PC-9 (cell line): ENCODE data around the gene ACYP2. TPM values are rescaled to one million over a fixed set of nuclear protein-coding genes. Genes with fewer than 3 reads are reported as not detected.

Source experiments
- BruUV-seq: library from RNA; stranded (reverse); fragments of 400-500 nt; replicated peaks from 2 replicates; lab custom pipeline; 2021; lab: Mats Ljungman, UMichigan
- CTCF ChIA-PET: fragments of 300-600 bp; sonication (Branson Sonifier 250); formaldehyde crosslinking; loops from one replicate; lab custom pipeline; 2022; ENCODE audit warnings: antibody characterized with exemption; lab: Charles Lee
- POLR2A ChIA-PET: fragments of 300-600 bp; sonication (Branson Sonifier 250); formaldehyde crosslinking; loops from one replicate; lab custom pipeline; 2022; ENCODE audit warnings: antibody characterized with exemption; ENCODE audit not compliant: unreplicated experiment; lab: Charles Lee
- DNase-seq, 2 experiments: peaks; one replicate each; pipeline versions ENCODE4 v3.0.0 to v3.0.0-alpha.2; 2015 to 2022; ENCODE audit warnings: mixed read lengths in 1 of 2
- H2AFZ ChIP-seq: fragments of 200-600 bp; sonication (generic); 2 replicates; pipeline ENCODE4 v1.8.1; 2017; ENCODE audit warnings: antibody characterized with exemption
- H3F3A ChIP-seq: fragments of 200-600 bp; sonication (generic); 2 replicates; pipeline ENCODE4 v1.8.1; 2017; ENCODE audit warnings: antibody characterized with exemption, mild to moderate bottlenecking, low read depth; ENCODE audit not compliant: insufficient read depth
- H3K27ac ChIP-seq: fragments of 200-600 bp; sonication (generic); 2 replicates; pipeline ENCODE4 v1.6.1; 2016; ENCODE audit warnings: mixed run types
- H3K27me3 ChIP-seq: fragments of 200-600 bp; sonication (generic); 2 replicates; pipeline ENCODE4 v1.6.1; 2016; ENCODE audit warnings: low read depth, mixed run types; ENCODE audit not compliant: insufficient read depth
- H3K36me3 ChIP-seq: fragments of 200-600 bp; sonication (generic); 2 replicates; pipeline ENCODE4 v1.6.1; 2016; ENCODE audit warnings: low read depth, mixed run types
- H3K4me1 ChIP-seq: fragments of 200-600 bp; sonication (generic); replicated peaks from 2 replicates; pipeline ENCODE4 v1.6.1; 2016; ENCODE audit warnings: mixed run types; ENCODE audit not compliant: insufficient read depth
- H3K4me2 ChIP-seq: fragments of 200-600 bp; sonication (generic); 2 replicates; pipeline ENCODE4 v1.6.1; 2017; ENCODE audit warnings: mixed run types
- H3K4me3 ChIP-seq: fragments of 200-600 bp; sonication (generic); 2 replicates; pipeline ENCODE4 v1.6.1; 2016; ENCODE audit warnings: mixed run types
- H3K79me2 ChIP-seq: fragments of 200-600 bp; sonication (generic); 2 replicates; pipeline ENCODE4 v1.6.1; 2017; ENCODE audit warnings: low read depth, mixed run types
- H3K9me2 ChIP-seq: fragments of 200-600 bp; sonication (generic); 2 replicates; pipeline ENCODE4 v1.8.1; 2017; ENCODE audit warnings: mild to moderate bottlenecking; ENCODE audit not compliant: insufficient read depth
- H3K9me3 ChIP-seq: fragments of 200-600 bp; sonication (generic); 2 replicates; pipeline ENCODE4 v1.8.1; 2016; ENCODE audit warnings: low read depth; ENCODE audit not compliant: insufficient read depth
- H4K20me1 ChIP-seq: fragments of 200-600 bp; sonication (generic); 2 replicates; pipeline ENCODE4 v1.8.1; 2017; ENCODE audit not compliant: insufficient read depth
- EZH2 ChIP-seq: fragments of 200-600 bp; sonication (generic); IDR thresholded peaks from 2 replicates; pipeline ENCODE4 v1.8.0; 2017; ENCODE audit warnings: antibody characterized with exemption, low read depth
- intact Hi-C: fragments of 100-400 bp; cut with micrococcal nuclease; formaldehyde crosslinking; loops from one replicate; pipeline ENCODE4 v1.10.0; 2022; ENCODE audit not compliant: unreplicated experiment
- total RNA-seq: library from RNA; stranded (reverse); gene quantifications from 2 replicates; pipeline ENCODE4 v1.2.3, GENCODE V29; 2021
- TF ChIP-seq, protein P1 (sequence below): fragments of 200-600 bp; sonication (generic); conservative IDR thresholded peaks from 2 replicates; pipeline ENCODE4 v1.6.1; 2017; ENCODE audit warnings: mixed run types, antibody characterized with exemption, mild to moderate bottlenecking, moderate library complexity

The ACYP2 gene
- total RNA-seq, 1 experiment from 2014 or later: 25.9 TPM

DNA sequence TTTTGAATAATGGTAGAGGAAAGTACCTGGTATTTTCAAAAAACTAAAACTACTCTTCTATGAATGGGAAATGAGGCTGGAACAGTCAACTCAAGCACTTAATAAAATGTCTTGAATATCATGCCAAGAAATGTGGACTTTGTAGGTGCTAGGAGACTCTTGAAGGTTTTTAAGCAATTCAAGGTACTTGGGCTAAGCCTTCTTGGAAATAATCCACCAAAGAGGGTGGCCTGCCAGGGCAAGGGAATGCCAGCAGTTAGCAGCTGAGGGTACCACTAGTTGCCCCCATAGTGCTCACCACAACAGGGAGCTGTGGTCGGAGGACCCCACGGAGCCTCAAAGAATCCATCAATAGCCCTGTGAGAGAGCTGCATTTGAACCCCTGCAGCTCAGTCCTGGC is 14.6 kb upstream of the ACYP2 start:
- Histone ChIP-seq H3K9me2 (no peaks in the 10 kb centered on the region), H3K36me3 (no peaks in the 10 kb centered on the region), H4K20me1 (no peaks in the 10 kb centered on the region), H3K4me2 (no peak overlapping the region), H2AFZ (no peak overlapping the region), H3K27ac (no peak overlapping the region), H3K27me3 (no peaks in the 10 kb centered on the region), H3K4me3 (no peak overlapping the region), H3K9me3 (0 out of 2 replicates have a peak, but pooled peaks cover 5% of the 10 kb centered on the region), H3F3A (peaks cover 4% of the 10 kb centered on the region; the same call in 1 of the 2 replicates), H3K79me2 (no peaks in the 10 kb centered on the region), H3K4me1 (peaks cover 21% of the 10 kb centered on the region)
- DNase-seq: no peak
- intact Hi-C loops: loop anchor here (5.0 kb wide), 1 partner anchor 128 kb away; the partner anchor contains the start of gene PSME4
- BruUV-seq: no TSS peak
- TF ChIP-seq EZH2: no peak
- TF ChIP-seq, protein P1, sequence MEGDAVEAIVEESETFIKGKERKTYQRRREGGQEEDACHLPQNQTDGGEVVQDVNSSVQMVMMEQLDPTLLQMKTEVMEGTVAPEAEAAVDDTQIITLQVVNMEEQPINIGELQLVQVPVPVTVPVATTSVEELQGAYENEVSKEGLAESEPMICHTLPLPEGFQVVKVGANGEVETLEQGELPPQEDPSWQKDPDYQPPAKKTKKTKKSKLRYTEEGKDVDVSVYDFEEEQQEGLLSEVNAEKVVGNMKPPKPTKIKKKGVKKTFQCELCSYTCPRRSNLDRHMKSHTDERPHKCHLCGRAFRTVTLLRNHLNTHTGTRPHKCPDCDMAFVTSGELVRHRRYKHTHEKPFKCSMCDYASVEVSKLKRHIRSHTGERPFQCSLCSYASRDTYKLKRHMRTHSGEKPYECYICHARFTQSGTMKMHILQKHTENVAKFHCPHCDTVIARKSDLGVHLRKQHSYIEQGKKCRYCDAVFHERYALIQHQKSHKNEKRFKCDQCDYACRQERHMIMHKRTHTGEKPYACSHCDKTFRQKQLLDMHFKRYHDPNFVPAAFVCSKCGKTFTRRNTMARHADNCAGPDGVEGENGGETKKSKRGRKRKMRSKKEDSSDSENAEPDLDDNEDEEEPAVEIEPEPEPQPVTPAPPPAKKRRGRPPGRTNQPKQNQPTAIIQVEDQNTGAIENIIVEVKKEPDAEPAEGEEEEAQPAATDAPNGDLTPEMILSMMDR: no peak
- POLR2A ChIA-PET: interaction anchor here (0.6 kb wide), 1 partner anchor 472 kb away, joined by 4 read pairs; no protein-coding TSS in a partner anchor
- CTCF ChIA-PET: no interaction called here

DNA sequence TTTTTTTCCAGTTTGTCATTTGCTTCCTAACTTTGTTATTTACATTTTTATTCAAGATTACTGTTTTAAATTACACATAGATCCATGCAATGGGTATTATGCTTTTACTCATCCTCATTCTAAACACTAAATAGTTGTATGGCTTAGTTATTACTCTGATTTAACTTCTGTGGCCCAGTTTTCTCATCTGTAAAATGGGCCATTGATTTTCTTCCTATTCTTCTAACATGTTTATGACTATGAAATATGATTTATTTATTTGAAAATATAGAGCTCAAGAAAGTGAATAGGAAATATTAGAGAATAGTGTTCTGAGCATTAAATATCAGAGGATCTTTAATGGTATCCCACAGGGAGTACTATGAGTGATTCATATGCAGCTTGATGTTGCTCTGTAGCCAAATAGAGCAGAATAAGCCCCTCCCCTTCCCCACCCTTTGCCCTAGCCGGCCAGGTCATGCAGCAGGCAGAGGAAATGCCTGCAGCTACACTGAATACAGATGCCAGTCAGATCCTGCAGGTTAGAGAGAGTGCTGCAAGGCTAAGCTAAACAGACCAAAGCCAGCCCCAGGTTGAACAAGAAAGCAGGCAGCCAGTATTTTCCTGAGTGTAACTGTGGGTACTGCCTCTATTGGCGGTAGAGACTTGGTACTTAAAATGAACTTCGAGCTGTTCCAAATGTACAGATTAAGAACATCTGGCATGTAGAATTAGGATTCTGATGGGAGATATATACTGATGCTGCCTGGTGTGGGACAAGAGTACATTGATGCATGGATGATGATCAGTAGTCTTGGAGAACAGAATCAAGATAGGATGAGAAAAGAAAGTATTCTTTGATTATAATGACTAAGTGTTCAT is 11.7 kb upstream of the ACYP2 start:
- Histone ChIP-seq H3K4me2 (peak overlapping the region; percentile 51), H3K9me2 (no peaks in the 10 kb centered on the region), H3K9me3 (0 out of 2 replicates have a peak, but pooled peaks cover 5% of the 10 kb centered on the region), H3K27me3 (no peaks in the 10 kb centered on the region), H3K27ac (peak overlapping the region; percentile 14; the same call in 1 of the 2 replicates), H3K4me1 (peaks cover 21% of the 10 kb centered on the region), H4K20me1 (no peaks in the 10 kb centered on the region), H3K36me3 (no peaks in the 10 kb centered on the region), H3K79me2 (no peaks in the 10 kb centered on the region), H3F3A (peaks cover 4% of the 10 kb centered on the region; the same call in 1 of the 2 replicates), H3K4me3 (no peak overlapping the region), H2AFZ (no peak overlapping the region)
- peak; percentile 83 to 92 for DNase-seq
- ChIA-PET POLR2A (interaction anchor here (0.5 to 0.6 kb wide), 3 partner anchors 476 to 1416 kb away, joined by 3 to 5 read pairs (median 3); partner anchors contain the start of gene CFAP36), CTCF (no interaction called here)
- no TSS peak for BruUV-seq
- TF ChIP-seq EZH2: no peak
- TF ChIP-seq, protein P1: no peak; the same call in 1 of the 2 replicates
- intact Hi-C loops: loop anchor here (5.0 kb wide), 1 partner anchor 131 kb away; the partner anchor contains the start of gene PSME4

DNA sequence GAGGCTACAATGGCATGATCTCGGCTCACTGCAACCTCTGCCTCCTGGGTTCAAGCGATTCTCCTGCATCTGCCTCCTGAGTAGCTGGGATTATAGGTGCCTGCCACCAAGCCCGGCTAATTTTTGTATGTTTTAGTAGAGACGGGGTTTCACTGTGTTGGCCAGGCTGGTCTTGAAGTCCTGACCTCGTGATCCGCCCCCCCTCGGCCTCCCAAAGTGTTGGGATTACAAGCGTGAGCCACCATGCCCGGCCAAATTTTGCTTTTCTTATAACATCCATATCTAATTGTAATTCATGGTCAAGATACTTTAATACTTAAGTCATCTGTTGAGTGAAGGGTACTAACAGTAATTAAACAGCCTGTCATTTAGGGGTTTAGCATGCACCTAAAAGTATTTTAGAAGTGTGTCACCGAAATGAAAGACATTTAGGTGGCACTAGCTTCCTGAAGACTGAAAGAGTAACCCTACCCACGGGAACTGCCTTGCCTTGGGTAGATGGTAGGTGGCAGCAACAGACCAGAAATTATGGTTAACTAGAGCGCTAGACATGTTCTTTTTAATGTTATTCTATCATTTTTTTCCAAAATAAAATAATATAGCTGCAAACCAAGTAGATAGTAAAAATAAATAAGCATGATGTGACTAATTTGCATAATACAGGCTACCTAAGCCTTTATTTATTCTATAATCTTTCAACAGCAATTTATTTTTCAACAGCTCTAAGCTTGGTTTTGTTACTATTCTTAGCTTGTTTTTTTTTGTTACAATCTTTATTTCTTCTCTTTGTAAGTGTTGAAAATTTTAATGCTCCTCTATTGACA is 8.6 kb upstream of the ACYP2 start:
- Histone ChIP-seq H3K27ac (no peak overlapping the region), H3F3A (peaks cover 4% of the 10 kb centered on the region; the same call in 1 of the 2 replicates), H3K9me2 (no peaks in the 10 kb centered on the region), H3K36me3 (no peaks in the 10 kb centered on the region), H3K4me1 (peaks cover 21% of the 10 kb centered on the region), H3K9me3 (0 out of 2 replicates have a peak, but pooled peaks cover 5% of the 10 kb centered on the region), H3K4me2 (peak overlapping the region; percentile 48), H3K4me3 (no peak overlapping the region), H3K27me3 (no peaks in the 10 kb centered on the region), H3K79me2 (no peaks in the 10 kb centered on the region), H4K20me1 (no peaks in the 10 kb centered on the region), H2AFZ (no peak overlapping the region)
- peak; percentile 51 to 63 for DNase-seq
- ChIA-PET CTCF (interaction anchor here (0.5 to 2.1 kb wide), 8 partner anchors 54 to 1449 kb away, joined by 3 to 11 read pairs (median 4); no protein-coding TSS in a partner anchor), POLR2A (interaction anchor here (0.6 to 0.7 kb wide), 3 partner anchors 144 to 1413 kb away, joined by 4 to 16 read pairs (median 4); partner anchors contain the start of gene CFAP36)
- no TSS peak for BruUV-seq
- no peak for TF ChIP-seq EZH2
- TF ChIP-seq, protein P1: peak; percentile 88
- intact Hi-C loops: loop anchor here (1.0 to 5.0 kb wide), 5 partner anchors 396 to 1325 kb away; no protein-coding TSS in a partner anchor
